A549 (cell line): ENCODE measurements around the gene NANOS3. TPM values are rescaled to one million over a fixed set of nuclear protein-coding genes. Genes with fewer than 3 reads are reported as not detected.

Experiments used
- ATAC-seq, 2 experiments: fragments of 200-7000 bp in 1 of 2; fragments of >200 bp in 1 of 2; cut with Nextera tagmentation in 1 of 2; cut with Tn5 transposase in 1 of 2; 3 replicates each; pipeline versions ENCODE4 v1.8.0 to v1.9.1; 2018 to 2020; ENCODE audit warnings: mild to moderate bottlenecking in 1 of 2, moderate library complexity in 1 of 2
- CTCF ChIA-PET: fragments of 300-600 bp; sonication (Branson Sonifier 250); formaldehyde crosslinking; extraction: SDS; loops from one replicate; lab custom pipeline; 2021; ENCODE audit warnings: antibody characterized with exemption, inconsistent platforms; lab: Yijun Ruan, JAX
- POLR2A ChIA-PET: fragments of 350-600 bp; formaldehyde crosslinking; extraction: SDS; loops from one replicate; lab custom pipeline; 2021; ENCODE audit warnings: antibody characterized with exemption, inconsistent platforms; lab: Yijun Ruan, JAX
- DNase-seq, 2 experiments: peaks; one replicate each; pipeline versions ENCODE4 v3.0.0 to v3.0.0-alpha.2; 2011 to 2016; ENCODE audit warnings: low read depth in 1 of 2, low spot score in 1 of 2
- FAIRE-seq: peaks from 2 replicates; lab custom pipeline; 2011; peaks lifted over from hg19 to GRCh38; lab: Jason Lieb, UNC
- H3K27ac ChIP-seq, 2 experiments: fragments of >200 bp; sonication (Bioruptor Twin); formaldehyde crosslinking; 3 replicates each; pipeline ENCODE4 v1.5.1; 2016 to 2017
- H3K4me1 ChIP-seq: fragments of >200 bp; sonication (Bioruptor Twin); formaldehyde crosslinking; 3 replicates; pipeline ENCODE4 v1.6.1; 2016
- H3K4me2 ChIP-seq: fragments of >200 bp; sonication (Bioruptor Twin); formaldehyde crosslinking; 3 replicates; pipeline ENCODE4 v1.6.1; 2016
- H3K4me3 ChIP-seq: fragments of >200 bp; sonication (Bioruptor Twin); formaldehyde crosslinking; 3 replicates; pipeline ENCODE4 v1.5.1; 2016
- H3K9me3 ChIP-seq: fragments of >200 bp; sonication (Bioruptor Twin); formaldehyde crosslinking; 3 replicates; pipeline ENCODE4 v1.6.1; 2016
- ATOH8 ChIP-seq: fragments of 250-450 bp; sonication (Bioruptor Pico); IDR thresholded peaks from 2 replicates; pipeline ENCODE4 v1.5.0; 2020; ENCODE audit warnings: low read depth, mild to moderate bottlenecking, moderate library complexity
- CBX2 ChIP-seq: fragments of 200-600 bp; sonication (generic); IDR thresholded peaks from 2 replicates; pipeline ENCODE4 v1.6.1; 2016; ENCODE audit warnings: low read depth, mild to moderate bottlenecking, borderline replicate concordance
- CEBPB ChIP-seq, 2 experiments: fragments of >200 bp in 1 of 2; sonication (Bioruptor Twin) in 1 of 2; formaldehyde crosslinking in 1 of 2; IDR thresholded peaks; 2 replicates each; pipeline ENCODE4 v1.6.1; 2012 to 2016
- CHD2 ChIP-seq: fragments of 150-350 bp; IDR thresholded peaks from 2 replicates; pipeline ENCODE4 v1.6.1; 2014; ENCODE audit warnings: low read length; ENCODE audit not compliant: partially characterized antibody
- EHF ChIP-seq: fragments of 250-450 bp; sonication (Bioruptor Pico); IDR thresholded peaks from 2 replicates; pipeline ENCODE4 v1.5.0; 2020; ENCODE audit warnings: mild to moderate bottlenecking
- FOSB ChIP-seq: fragments of 250-450 bp; sonication (Bioruptor Pico); IDR thresholded peaks from 2 replicates; pipeline ENCODE4 v1.5.0; 2020; ENCODE audit warnings: mild to moderate bottlenecking, moderate library complexity
- HOXA7 ChIP-seq: fragments of 250-450 bp; sonication (Bioruptor Pico); IDR thresholded peaks from 2 replicates; pipeline ENCODE4 v1.5.0; 2020; ENCODE audit warnings: mild to moderate bottlenecking, moderate library complexity
- HOXB5 ChIP-seq: fragments of 250-450 bp; sonication (Bioruptor Pico); IDR thresholded peaks from 2 replicates; pipeline ENCODE4 v1.5.0; 2020; ENCODE audit warnings: mild to moderate bottlenecking, moderate library complexity
- JUN ChIP-seq, 2 experiments: fragments of >200 bp; sonication (Bioruptor Twin); formaldehyde crosslinking; IDR thresholded peaks; 2 replicates in 1 of 2; 3 replicates in 1 of 2; pipeline ENCODE4 v1.6.1; 2016 to 2017
- KDM1A ChIP-seq: fragments of 200-600 bp; sonication (generic); IDR thresholded peaks from 2 replicates; pipeline ENCODE4 v1.6.1; 2016; ENCODE audit warnings: low read depth, mild to moderate bottlenecking
- MYC ChIP-seq: IDR thresholded peaks from 2 replicates; pipeline ENCODE4 v1.6.1; 2012; ENCODE audit warnings: mild to moderate bottlenecking, inconsistent platforms, low read length, improper control_type of control experiment, borderline replicate concordance
- NR3C1 ChIP-seq: fragments of >200 bp; sonication (Bioruptor Twin); formaldehyde crosslinking; IDR thresholded peaks from 3 replicates; pipeline ENCODE4 v1.6.1; 2017
- PBX3 ChIP-seq: IDR thresholded peaks from 2 replicates; pipeline ENCODE4 v1.6.1; 2012
- POLR2AphosphoS2 ChIP-seq: conservative IDR thresholded peaks from 2 replicates; pipeline ENCODE4 v1.6.1; 2012; ENCODE audit warnings: low read length, improper control_type of control experiment, inconsistent platforms
- RARB ChIP-seq: fragments of 250-450 bp; sonication (Bioruptor Pico); IDR thresholded peaks from 2 replicates; pipeline ENCODE4 v1.8.0; 2021; ENCODE audit warnings: mild to moderate bottlenecking, moderate library complexity
- REST ChIP-seq: fragments of 200-600 bp; sonication (generic); IDR thresholded peaks from 2 replicates; pipeline ENCODE4 v1.6.1; 2016; ENCODE audit warnings: antibody characterized with exemption, mild to moderate bottlenecking, moderate library complexity
- SREBF2 ChIP-seq: fragments of 450-650 bp; IDR thresholded peaks from 2 replicates; pipeline ENCODE4 v1.6.1; 2014; ENCODE audit warnings: mild to moderate bottlenecking, moderate library complexity
- TFCP2L1 ChIP-seq: fragments of 250-450 bp; sonication (Bioruptor Pico); IDR thresholded peaks from 2 replicates; pipeline ENCODE4 v1.5.0; 2021; ENCODE audit warnings: mild to moderate bottlenecking
- ZNF302 ChIP-seq: fragments of 250-450 bp; sonication (Bioruptor Pico); IDR thresholded peaks from 2 replicates; pipeline ENCODE4 v1.9.0; 2021; ENCODE audit warnings: inconsistent platforms, mild to moderate bottlenecking, moderate library complexity
- WGBS: methylation state at CpG from one replicate; pipeline ENCODE4 v1.1.6; 2017; ENCODE audit errors: missing lambda C conversion rate; 5-methylcytosine and 5-hydroxymethylcytosine counted together
- polyA plus RNA-seq, 4 experiments: library from polyadenylated mRNA; depleted of rRNA in 3 of 4; stranded (reverse); fragments of >200 nt; fragmentation: RNase III in 1 of 4; extraction: RNeasy Plus Mini Kit Qiagen cat#74134 plus additional on column Dnase treatment in 1 of 4; gene quantifications; 2 replicates in 3 of 4; 3 replicates in 1 of 4; pipeline ENCODE4 v1.2.3, GENCODE V29; 2011 to 2017

The NANOS3 gene
- polyA plus RNA-seq, 2 of the 4 experiments (the other 2 are of a cell fraction): 0.31 to 1.2 TPM

- 96% methylated on average over 21 of the region's 47 CpGs for WGBS
- no peak overlapping the region for H3K27ac ChIP-seq
- FAIRE-seq: no peak
Measured at GRCh38 chr19:13830114-13830740, 46.7 kb upstream of the NANOS3 start.

GRCh38 chr19:13830741-13831536 is 46.0 kb upstream of the NANOS3 start:
- 88% methylated on average over 23 of the region's 32 CpGs for WGBS
- TF ChIP-seq PBX3 (no peak; the same call in 1 of the 2 replicates), JUN (IDR thresholded peaks at IDR 0.05) (peak in 1 of 2 experiments; percentile 9; a peak in 2 of 5 replicates), EHF (peak; percentile 65), HOXB5 (CRISPR knock-in tag) (no peak), RARB (CRISPR knock-in tag) (peak; percentile 62; the same call in 1 of the 2 replicates), CHD2 (peak; percentile 29), FOSB (CRISPR knock-in tag) (peak; percentile 86; the same call in 1 of the 2 replicates), HOXA7 (CRISPR knock-in tag) (peak; percentile 96), TFCP2L1 (CRISPR knock-in tag) (peak; percentile 30; the same call in 1 of the 2 replicates), ATOH8 (CRISPR knock-in tag) (0 out of 2 replicates have a peak, but pooled peaks have one; percentile 42)
- TF ChIP-seq, all 56 proteins: peak for 8
- ATAC-seq: peak; percentile 7 to 10
- Histone ChIP-seq H3K4me2 (no peak overlapping the region), H3K9me3 (no peaks in the 10 kb centered on the region), H3K27ac (peak overlapping the region in 1 of 2 experiments; percentile 6; a peak in 1 of 6 replicates), H3K4me3 (no peak overlapping the region), H3K4me1 (peaks cover 30% of the 10 kb centered on the region)
- peak in 1 of 2 experiments; percentile 56 for DNase-seq
- FAIRE-seq: no peak
- ChIA-PET CTCF (no interaction called here), POLR2A (no interaction called here)

More at GRCh38 chr19:13830114-13830740, 46.7 kb upstream of the NANOS3 start:
- peaks cover 24% of the 10 kb centered on the region for H3K4me1 ChIP-seq
- ATAC-seq: peak; percentile 1; a peak in 4 of 6 replicates
- POLR2A ChIA-PET: no interaction called here
- CTCF ChIA-PET: no interaction called here
- TF ChIP-seq CEBPB (IDR thresholded peaks at IDR 0.05) (no peak), MYC (no peak), KDM1A (no peak), POLR2AphosphoS2 (no peak), ZNF302 (no peak), SREBF2 (no peak), REST (0 out of 2 replicates have a peak, but pooled peaks have one; percentile 2), CBX2 (no peak), NR3C1 (no peak)
- H3K4me2 ChIP-seq: no peak overlapping the region
- H3K4me3 ChIP-seq: no peak overlapping the region
- no peaks in the 10 kb centered on the region for H3K9me3 ChIP-seq
- peak in 1 of 2 experiments; percentile 29 for DNase-seq
